Suprapubic skin (tissue), 4 donors: ENCODE results near the gene KHDC1.

Experiments used
- EP300 ChIP-seq: sonication (generic); formaldehyde crosslinking; IDR thresholded peaks from one replicate; pipeline ENCODE4 v1.6.1; 2017; ENCODE audit warnings: antibody characterized with exemption
- POLR2A ChIP-seq, 2 donors: fragments of 450-650 bp; IDR thresholded peaks; one replicate each; pipeline ENCODE4 v1.6.1; 2017; ENCODE audit warnings: antibody characterized with exemption in 2 of 2, mild to moderate bottlenecking in 2 of 2, moderate library complexity in 2 of 2
- POLR2AphosphoS5 ChIP-seq, 3 donors: sonication (generic); formaldehyde crosslinking; IDR thresholded peaks; one replicate each; pipeline ENCODE4 v1.6.1; 2017; ENCODE audit warnings: antibody characterized with exemption in 3 of 3
- TF ChIP-seq, protein P1 (sequence below), 2 donors: fragments of 200-600 bp in 1 of 2; fragments of 450-650 bp in 1 of 2; sonication (generic) in 1 of 2; IDR thresholded peaks; one replicate each; pipeline ENCODE4 v1.5.1; 2016 to 2019; ENCODE audit warnings: antibody characterized with exemption in 2 of 2, mild to moderate bottlenecking in 1 of 2, moderate library complexity in 1 of 2

DNA sequence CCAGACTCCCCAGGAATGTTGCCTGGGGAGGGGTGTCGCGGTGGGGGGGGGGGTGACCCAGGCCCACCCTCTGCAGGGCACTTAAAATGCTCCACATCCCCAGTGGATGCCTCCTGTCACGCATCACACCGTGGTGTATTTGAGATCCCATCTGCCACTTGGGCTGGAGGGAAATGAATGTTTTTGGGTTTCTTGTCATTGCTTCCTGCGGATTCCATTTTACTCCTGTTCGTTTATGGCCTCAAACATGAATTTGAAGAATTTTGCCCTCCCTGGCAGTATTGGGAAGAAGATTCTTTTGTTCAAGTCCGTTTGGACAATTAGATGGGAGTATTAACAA is 544 bp upstream of the KHDC1 start:
- TF ChIP-seq, protein P1, sequence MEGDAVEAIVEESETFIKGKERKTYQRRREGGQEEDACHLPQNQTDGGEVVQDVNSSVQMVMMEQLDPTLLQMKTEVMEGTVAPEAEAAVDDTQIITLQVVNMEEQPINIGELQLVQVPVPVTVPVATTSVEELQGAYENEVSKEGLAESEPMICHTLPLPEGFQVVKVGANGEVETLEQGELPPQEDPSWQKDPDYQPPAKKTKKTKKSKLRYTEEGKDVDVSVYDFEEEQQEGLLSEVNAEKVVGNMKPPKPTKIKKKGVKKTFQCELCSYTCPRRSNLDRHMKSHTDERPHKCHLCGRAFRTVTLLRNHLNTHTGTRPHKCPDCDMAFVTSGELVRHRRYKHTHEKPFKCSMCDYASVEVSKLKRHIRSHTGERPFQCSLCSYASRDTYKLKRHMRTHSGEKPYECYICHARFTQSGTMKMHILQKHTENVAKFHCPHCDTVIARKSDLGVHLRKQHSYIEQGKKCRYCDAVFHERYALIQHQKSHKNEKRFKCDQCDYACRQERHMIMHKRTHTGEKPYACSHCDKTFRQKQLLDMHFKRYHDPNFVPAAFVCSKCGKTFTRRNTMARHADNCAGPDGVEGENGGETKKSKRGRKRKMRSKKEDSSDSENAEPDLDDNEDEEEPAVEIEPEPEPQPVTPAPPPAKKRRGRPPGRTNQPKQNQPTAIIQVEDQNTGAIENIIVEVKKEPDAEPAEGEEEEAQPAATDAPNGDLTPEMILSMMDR (IDR thresholded peaks at IDR 0.05), result no peak
- TF ChIP-seq POLR2A (IDR thresholded peaks at IDR 0.05), result no peak
- no peak for TF ChIP-seq POLR2AphosphoS5 (IDR thresholded peaks at IDR 0.05)
- no peak for TF ChIP-seq EP300
